ENCODE results near the gene ZNF529. TPM values are rescaled to one million over a fixed set of nuclear protein-coding genes. Genes with fewer than 3 reads are reported as not detected.

ZNF529 gene
- polyA plus RNA-seq, 3 donors, result 1.1 to 2.7 (median 1.3) TPM

DNA sequence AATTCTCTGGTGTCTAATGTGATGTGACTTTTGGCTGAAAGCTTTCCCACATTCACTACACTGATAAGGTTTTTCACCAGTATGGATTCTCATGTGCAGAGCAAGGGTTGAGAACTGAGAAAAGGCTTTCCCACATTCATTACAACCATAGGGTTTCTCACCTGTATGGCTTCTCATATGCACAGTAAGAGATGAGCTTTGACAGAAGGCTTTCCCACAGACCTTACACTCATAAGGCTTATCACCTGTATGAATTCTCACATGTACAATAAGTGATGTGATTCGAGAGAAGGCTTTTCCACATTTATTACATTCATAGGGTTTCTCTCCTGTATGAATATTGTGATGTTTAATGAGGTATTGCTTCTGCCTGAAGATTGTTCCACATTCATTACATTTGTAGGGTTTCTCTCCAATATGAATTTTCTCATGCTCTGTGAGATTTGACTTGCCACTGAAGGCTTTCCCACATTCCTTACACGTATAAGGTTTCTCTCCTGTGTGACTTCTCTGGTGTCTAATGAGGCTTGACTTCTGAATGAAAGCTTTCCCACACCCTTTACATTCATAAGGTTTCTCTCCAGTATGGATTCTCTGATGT lies 59.0 kb downstream of the ZNF529 start:
- no peaks in the 10 kb centered on the region for H3K4me1 Mint-ChIP-seq
- Histone ChIP-seq H3K27ac (ENCODE audit: low read depth in 1 of 2, low read length in 2 of 2) (no peak overlapping the region), H4K20me1 (ENCODE audit: insufficient read depth, low read length) (no peaks in the 10 kb centered on the region), H3K27me3 (ENCODE audit: control insufficient read depth in 2 of 2, insufficient read depth in 2 of 2, low read length in 2 of 2) (no peaks in the 10 kb centered on the region), H3K9me3 (replicated peaks in 1 of 2; ENCODE audit: control insufficient read depth in 1 of 2, insufficient read depth in 1 of 2, low read length in 2 of 2) (peaks cover 52 to 100% of the 10 kb centered on the region in 2 donors), H3K79me2 (ENCODE audit: insufficient read depth, low read length) (no peaks in the 10 kb centered on the region), H3K4me2 (replicated peaks; ENCODE audit: extremely low read depth, low read length, poor library complexity, severe bottlenecking) (no peak overlapping the region), H3K4me1 (ENCODE audit: control insufficient read depth in 1 of 2, insufficient read depth in 2 of 2, low read length in 2 of 2) (no peaks in the 10 kb centered on the region), H3K4me3 (replicated peaks in 1 of 3; ENCODE audit: low read depth in 2 of 3, low read length in 3 of 3) (peak overlapping the region in 1 of 3 experiments; percentile 33), H2AFZ (ENCODE audit: insufficient read depth, low read depth, low read length, poor library complexity, severe bottlenecking) (no peak overlapping the region), H3K36me3 (replicated peaks in 1 of 2; ENCODE audit: control insufficient read depth in 1 of 2, insufficient read depth in 2 of 2, low read length in 2 of 2) (peaks cover 26 to 58% of the 10 kb centered on the region in 2 donors), H3K9ac (ENCODE audit: insufficient read depth, low read length, poor library complexity, severe bottlenecking) (no peak overlapping the region)
- WGBS (ENCODE audit: insufficient coverage), result no CpG with 5 or more reads among the region's 2 CpGs
- TF ChIP-seq, protein P1, sequence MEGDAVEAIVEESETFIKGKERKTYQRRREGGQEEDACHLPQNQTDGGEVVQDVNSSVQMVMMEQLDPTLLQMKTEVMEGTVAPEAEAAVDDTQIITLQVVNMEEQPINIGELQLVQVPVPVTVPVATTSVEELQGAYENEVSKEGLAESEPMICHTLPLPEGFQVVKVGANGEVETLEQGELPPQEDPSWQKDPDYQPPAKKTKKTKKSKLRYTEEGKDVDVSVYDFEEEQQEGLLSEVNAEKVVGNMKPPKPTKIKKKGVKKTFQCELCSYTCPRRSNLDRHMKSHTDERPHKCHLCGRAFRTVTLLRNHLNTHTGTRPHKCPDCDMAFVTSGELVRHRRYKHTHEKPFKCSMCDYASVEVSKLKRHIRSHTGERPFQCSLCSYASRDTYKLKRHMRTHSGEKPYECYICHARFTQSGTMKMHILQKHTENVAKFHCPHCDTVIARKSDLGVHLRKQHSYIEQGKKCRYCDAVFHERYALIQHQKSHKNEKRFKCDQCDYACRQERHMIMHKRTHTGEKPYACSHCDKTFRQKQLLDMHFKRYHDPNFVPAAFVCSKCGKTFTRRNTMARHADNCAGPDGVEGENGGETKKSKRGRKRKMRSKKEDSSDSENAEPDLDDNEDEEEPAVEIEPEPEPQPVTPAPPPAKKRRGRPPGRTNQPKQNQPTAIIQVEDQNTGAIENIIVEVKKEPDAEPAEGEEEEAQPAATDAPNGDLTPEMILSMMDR (IDR thresholded peaks at IDR 0.05), result no peak
- H3K27me3 Mint-ChIP-seq (ENCODE audit: low read depth in 3 of 3), result peaks cover 0 to 4% (median 0%) of the 10 kb centered on the region in 3 donors
- no peak overlapping the region for H3K4me3 Mint-ChIP-seq
- intact Hi-C loops (cut with micrococcal nuclease), result no loop called here
- H3K9me3 Mint-ChIP-seq, result peaks cover 47 to 92% (median 81%) of the 10 kb centered on the region in 7 donors
- no peak overlapping the region for H3K27ac Mint-ChIP-seq
- no peak for DNase-seq
- H3K36me3 Mint-ChIP-seq, result peaks cover 41 to 44% of the 10 kb centered on the region in 2 donors

DNA sequence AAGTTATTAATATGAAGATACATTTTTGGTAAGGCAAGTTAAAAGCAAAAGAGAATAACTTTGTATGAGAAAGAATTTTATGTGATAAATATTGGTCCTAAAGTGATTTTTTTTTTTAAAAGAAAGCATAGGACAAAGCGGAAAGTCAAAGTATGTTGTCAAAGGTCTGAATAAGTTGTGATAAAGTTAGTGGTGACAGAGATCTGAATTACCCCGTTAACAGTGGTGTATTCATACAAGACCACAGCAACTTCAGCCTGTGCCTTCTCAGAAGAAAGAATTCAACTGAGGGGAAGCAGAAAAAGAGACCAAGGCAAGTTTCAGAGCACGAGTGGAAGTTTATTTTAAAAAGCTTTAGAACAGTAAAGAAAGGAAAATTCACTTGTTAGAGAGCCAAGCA lies 64.8 kb downstream of the ZNF529 start:
- Histone ChIP-seq H2AFZ (ENCODE audit: insufficient read depth, low read depth, low read length, poor library complexity, severe bottlenecking) (no peak overlapping the region), H3K9ac (ENCODE audit: insufficient read depth, low read length, poor library complexity, severe bottlenecking) (no peak overlapping the region), H3K79me2 (ENCODE audit: insufficient read depth, low read length) (no peaks in the 10 kb centered on the region), H3K4me1 (ENCODE audit: control insufficient read depth in 1 of 2, insufficient read depth in 2 of 2, low read length in 2 of 2) (no peaks in the 10 kb centered on the region), H3K9me3 (replicated peaks in 1 of 2; ENCODE audit: control insufficient read depth in 1 of 2, insufficient read depth in 1 of 2, low read length in 2 of 2) (peaks cover 78 to 96% of the 10 kb centered on the region in 2 donors), H3K4me3 (replicated peaks in 1 of 3; ENCODE audit: low read depth in 2 of 3, low read length in 3 of 3) (no peak overlapping the region), H3K27ac (ENCODE audit: low read depth in 1 of 2, low read length in 2 of 2) (no peak overlapping the region), H3K4me2 (replicated peaks; ENCODE audit: extremely low read depth, low read length, poor library complexity, severe bottlenecking) (no peak overlapping the region), H3K27me3 (ENCODE audit: control insufficient read depth in 2 of 2, insufficient read depth in 2 of 2, low read length in 2 of 2) (no peaks in the 10 kb centered on the region), H4K20me1 (ENCODE audit: insufficient read depth, low read length) (no peaks in the 10 kb centered on the region), H3K36me3 (replicated peaks in 1 of 2; ENCODE audit: control insufficient read depth in 1 of 2, insufficient read depth in 2 of 2, low read length in 2 of 2) (peaks cover 0 to under 1% of the 10 kb centered on the region in 2 donors)
- no peak overlapping the region for H3K27ac Mint-ChIP-seq
- H3K4me3 Mint-ChIP-seq, result no peak overlapping the region
- no peak for DNase-seq
- H3K4me1 Mint-ChIP-seq, result no peaks in the 10 kb centered on the region
- TF ChIP-seq, protein P1 (IDR thresholded peaks at IDR 0.05), result no peak
- peaks cover 25 to 93% (median 82%) of the 10 kb centered on the region in 7 donors for H3K9me3 Mint-ChIP-seq
- H3K36me3 Mint-ChIP-seq, result no peaks in the 10 kb centered on the region
- no peaks in the 10 kb centered on the region for H3K27me3 Mint-ChIP-seq (ENCODE audit: low read depth in 3 of 3)
- intact Hi-C loops (cut with micrococcal nuclease), result no loop called here
- WGBS (ENCODE audit: insufficient coverage), result no CpG with 5 or more reads among the region's 3 CpGs

Measured in CD14-positive monocyte (primary cell).